Measurements from ENCODE around the gene CLCN4.

Gene CLCN4

GRCh38 chrX:10130354-10130753 is 26.4 kb upstream of the CLCN4 start:
- DNase-seq: no peak

- no peak for DNase-seq
Measured at GRCh38 chrX:10133980-10134676, 22.6 kb upstream of the CLCN4 start.

- DNase-seq: no peak
Measured at GRCh38 chrX:10134921-10135320, 21.9 kb upstream of the CLCN4 start.

- no peak for DNase-seq
Measured at GRCh38 chrX:10135561-10136399, 21.0 kb upstream of the CLCN4 start.

- no peak for DNase-seq
Measured at GRCh38 chrX:10138726-10139125, 18.0 kb upstream of the CLCN4 start.

- DNase-seq: no peak
Measured at GRCh38 chrX:10140264-10140663, 16.5 kb upstream of the CLCN4 start.

GRCh38 chrX:10142041-10142599 is 14.7 kb upstream of the CLCN4 start:
- no peak for DNase-seq

- no peak for DNase-seq
Measured at GRCh38 chrX:10143071-10143983, 13.4 kb upstream of the CLCN4 start.

- DNase-seq: no peak
Measured at GRCh38 chrX:10146346-10146745, 10.4 kb upstream of the CLCN4 start.

GRCh38 chrX:10152086-10152485 is 4.7 kb upstream of the CLCN4 start:
- DNase-seq: no peak

GRCh38 chrX:10155137-10155536 is 1.6 kb upstream of the CLCN4 start:
- DNase-seq: no peak

GRCh38 chrX:10157032-10157341 is 212 bp downstream of the CLCN4 start:
- DNase-seq: no peak

GRCh38 chrX:10157543-10157942 is 768 bp downstream of the CLCN4 start:
- DNase-seq: no peak

GRCh38 chrX:10158279-10159144 is 1.7 kb downstream of the CLCN4 start:
- no peak for DNase-seq

GRCh38 chrX:10159145-10159468 is 2.3 kb downstream of the CLCN4 start:
- DNase-seq: no peak

GRCh38 chrX:10160211-10160610 is 3.4 kb downstream of the CLCN4 start:
- DNase-seq: no peak

GRCh38 chrX:10163031-10163430 is 6.3 kb downstream of the CLCN4 start:
- DNase-seq: no peak

GRCh38 chrX:10164879-10165278 is 8.1 kb downstream of the CLCN4 start:
- no peak for DNase-seq

- DNase-seq: no peak
Measured at GRCh38 chrX:10165580-10166247, 8.9 kb downstream of the CLCN4 start.

GRCh38 chrX:10166248-10166716 is 9.5 kb downstream of the CLCN4 start:
- DNase-seq: no peak

- DNase-seq: no peak
Measured at GRCh38 chrX:10166731-10167151, 10.0 kb downstream of the CLCN4 start.

- no peak for DNase-seq
Measured at GRCh38 chrX:10167573-10167972, 10.8 kb downstream of the CLCN4 start.

Measured in NCI-H2081 treated with DMSO at 0.1 percent for 48 hours (cell line).